Activated naive CD8-positive, alpha-beta T cell treated with anti-CD3 and anti-CD28 coated beads, Interleukin-2, amount 10 ng/mL, durations not matched to agents 7 days and 5 days (primary cell): ENCODE measurements around the gene USP2. TPM values are rescaled to one million over a fixed set of nuclear protein-coding genes. Genes with fewer than 3 reads are reported as not detected.

Experiments
- ATAC-seq: fragments of 150-1000 bp; cut with Tn5 transposase; one replicate; pipeline ENCODE4 v1.10.0; 2021; ENCODE audit warnings: low read depth, moderate library complexity
- POLR2A ChIA-PET: fragments of 350-600 bp; sonication (Branson Sonifier 250); formaldehyde crosslinking; loops from one replicate; lab custom pipeline; 2021; ENCODE audit warnings: antibody characterized with exemption; lab: Charles Lee
- DNase-seq: peaks from one replicate; pipeline ENCODE4 v3.0.0; 2021
- H3K27ac Mint-ChIP-seq: one replicate; pipeline ENCODE4 v1.8.0; 2022; ENCODE audit warnings: mild to moderate bottlenecking, mixed read lengths
- H3K27me3 Mint-ChIP-seq: one replicate; pipeline ENCODE4 v1.8.0; 2022; ENCODE audit warnings: mild to moderate bottlenecking, moderate library complexity, mixed read lengths
- H3K36me3 Mint-ChIP-seq: one replicate; pipeline ENCODE4 v1.8.0; 2021; ENCODE audit warnings: mild to moderate bottlenecking, mixed read lengths
- H3K4me1 Mint-ChIP-seq: one replicate; pipeline ENCODE4 v1.8.0; 2021; ENCODE audit warnings: mixed read lengths
- H3K4me3 Mint-ChIP-seq: one replicate; pipeline ENCODE4 v1.8.0; 2022; ENCODE audit warnings: mild to moderate bottlenecking, moderate library complexity, mixed read lengths
- H3K9me3 Mint-ChIP-seq: one replicate; pipeline ENCODE4 v1.8.0; 2021; ENCODE audit warnings: mixed read lengths
- total RNA-seq, 2 experiments: library from RNA; stranded (reverse); gene quantifications; one replicate each; pipeline ENCODE4 v1.2.3, GENCODE V29; 2021

Gene USP2
- total RNA-seq, 2 experiments from 2014 or later: 0.62 to 0.83 TPM

DNA sequence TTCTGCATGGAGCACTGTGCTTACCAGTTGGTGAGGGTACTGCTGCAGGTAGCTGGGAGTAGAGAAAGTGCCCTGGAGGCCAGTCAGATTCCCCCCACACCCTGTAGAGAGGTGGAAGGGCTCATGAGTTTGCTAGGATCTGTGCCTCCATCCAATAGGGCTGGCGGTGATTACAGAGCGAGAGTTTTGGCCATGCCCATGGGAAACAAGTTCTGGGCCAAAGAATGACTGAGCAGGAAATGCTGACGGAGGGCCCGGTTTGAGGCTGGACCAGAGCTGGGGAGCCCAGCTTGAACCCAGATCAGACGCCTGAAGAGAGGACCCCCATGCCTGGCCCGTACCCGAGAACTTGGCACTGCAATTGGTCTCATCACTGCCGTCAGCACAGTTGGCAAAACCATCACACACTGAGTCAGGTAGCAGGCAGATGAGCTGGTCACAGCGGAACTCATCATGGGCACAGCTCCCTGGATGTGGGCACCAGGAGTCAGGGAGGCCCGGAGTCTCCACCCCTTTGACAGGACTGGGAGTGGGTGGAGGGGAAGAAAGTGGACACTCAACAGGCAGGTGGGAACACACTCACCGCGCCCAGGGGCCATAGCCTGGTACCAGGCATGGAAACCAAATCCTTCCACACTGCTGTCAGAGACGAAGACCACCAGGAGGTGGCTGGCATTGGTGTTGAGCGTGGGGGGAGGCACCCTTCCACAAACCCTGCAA, 37.0 kb downstream of the USP2 start:
- Mint-ChIP-seq H3K9me3 (no peaks in the 10 kb centered on the region), H3K27me3 (peaks cover 25% of the 10 kb centered on the region), H3K4me3 (no peak overlapping the region), H3K36me3 (no peaks in the 10 kb centered on the region), H3K27ac (no peak overlapping the region), H3K4me1 (peaks cover 6% of the 10 kb centered on the region)
- ATAC-seq (no peak), DNase-seq (no peak)
- POLR2A ChIA-PET: no interaction called here

DNA sequence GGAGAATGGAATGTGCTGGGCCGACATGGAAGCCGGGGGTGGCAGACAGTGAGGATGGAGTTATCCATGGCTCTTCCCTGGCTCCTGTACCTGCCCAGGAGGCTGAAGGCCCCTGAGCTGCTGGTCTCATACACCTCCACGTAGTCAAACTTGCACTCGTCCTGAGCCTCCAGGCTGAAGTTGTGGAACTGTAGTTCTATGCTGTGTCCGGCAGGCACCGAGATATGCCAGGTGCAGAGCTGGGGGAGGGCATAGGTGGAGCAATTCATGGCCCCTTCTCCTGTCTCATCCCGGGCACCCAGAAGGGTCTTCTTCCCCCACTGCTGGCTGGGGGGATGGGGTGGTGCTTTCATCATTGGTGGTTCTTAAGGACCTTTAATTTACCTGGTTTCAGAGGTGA, 37.8 kb downstream of the USP2 start:
- Mint-ChIP-seq H3K4me1 (peaks cover 6% of the 10 kb centered on the region), H3K27me3 (peaks cover 31% of the 10 kb centered on the region), H3K4me3 (no peak overlapping the region), H3K36me3 (peaks cover 3% of the 10 kb centered on the region), H3K9me3 (no peaks in the 10 kb centered on the region), H3K27ac (no peak overlapping the region)
- ATAC-seq: no peak
- DNase-seq: no peak
- POLR2A ChIA-PET: no interaction called here

DNA sequence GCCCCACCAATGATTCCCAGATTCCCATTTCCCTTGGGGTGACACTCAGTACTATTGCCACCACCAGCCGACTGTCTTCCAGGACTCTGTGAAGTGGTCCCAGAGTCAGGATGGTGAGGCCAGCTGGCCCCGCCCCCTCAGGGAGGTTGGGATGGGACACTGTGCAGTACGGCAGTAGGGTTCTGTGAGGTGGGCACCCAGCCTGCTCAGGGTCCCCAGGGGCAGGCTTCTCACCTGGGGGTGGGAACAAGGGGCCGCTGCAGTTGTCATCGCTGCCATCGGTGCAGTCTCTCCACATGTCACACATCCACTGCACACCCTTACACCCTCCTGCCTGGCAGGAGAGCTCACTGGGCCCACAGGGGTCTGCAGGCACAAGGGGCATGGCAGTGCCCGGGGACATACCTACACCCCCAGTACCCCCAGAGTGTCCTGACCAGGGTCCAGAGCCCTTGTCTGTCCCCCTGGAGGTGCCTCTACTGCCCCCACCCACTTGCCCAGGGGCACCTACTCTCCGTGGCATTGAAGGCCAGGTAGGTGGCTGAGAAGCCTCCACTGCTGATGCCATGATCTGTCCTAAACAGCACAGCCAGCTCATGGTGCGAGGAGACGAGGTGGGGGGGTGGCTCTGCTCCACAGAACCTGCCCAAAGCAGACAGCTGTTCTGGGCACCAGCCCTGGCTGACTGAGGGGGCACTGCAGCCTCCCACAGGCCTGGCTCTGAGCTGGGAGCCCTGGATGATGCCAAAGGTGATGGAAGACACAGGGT, 38.9 kb downstream of the USP2 start:
- H3K27me3 Mint-ChIP-seq: peaks cover 33% of the 10 kb centered on the region
- H3K4me3 Mint-ChIP-seq: no peak overlapping the region
- peaks cover 3% of the 10 kb centered on the region for H3K36me3 Mint-ChIP-seq
- POLR2A ChIA-PET: no interaction called here
- ATAC-seq (no peak), DNase-seq (no peak)
- H3K9me3 Mint-ChIP-seq: no peaks in the 10 kb centered on the region
- H3K4me1 Mint-ChIP-seq: peaks cover 10% of the 10 kb centered on the region
- H3K27ac Mint-ChIP-seq: no peak overlapping the region

DNA sequence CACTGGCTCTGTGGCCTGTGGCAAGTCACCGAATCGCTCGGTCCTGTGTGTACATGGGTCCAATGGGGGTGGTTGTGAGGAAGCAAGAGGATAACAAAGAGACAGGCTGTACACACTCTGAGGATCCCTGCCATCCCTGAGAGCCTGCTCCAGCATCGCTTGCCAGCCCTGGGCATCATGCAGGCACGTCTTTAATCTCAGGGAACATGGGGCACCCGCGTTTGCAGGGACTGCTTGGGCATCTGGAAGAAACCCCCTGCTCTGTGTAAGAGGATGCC, 39.5 kb downstream of the USP2 start:
- Mint-ChIP-seq H3K9me3 (no peaks in the 10 kb centered on the region), H3K27ac (no peak overlapping the region), H3K36me3 (peaks cover 3% of the 10 kb centered on the region), H3K4me1 (peaks cover 12% of the 10 kb centered on the region), H3K27me3 (peaks cover 33% of the 10 kb centered on the region), H3K4me3 (no peak overlapping the region)
- DNase-seq (no peak), ATAC-seq (no peak)
- POLR2A ChIA-PET: no interaction called here

DNA sequence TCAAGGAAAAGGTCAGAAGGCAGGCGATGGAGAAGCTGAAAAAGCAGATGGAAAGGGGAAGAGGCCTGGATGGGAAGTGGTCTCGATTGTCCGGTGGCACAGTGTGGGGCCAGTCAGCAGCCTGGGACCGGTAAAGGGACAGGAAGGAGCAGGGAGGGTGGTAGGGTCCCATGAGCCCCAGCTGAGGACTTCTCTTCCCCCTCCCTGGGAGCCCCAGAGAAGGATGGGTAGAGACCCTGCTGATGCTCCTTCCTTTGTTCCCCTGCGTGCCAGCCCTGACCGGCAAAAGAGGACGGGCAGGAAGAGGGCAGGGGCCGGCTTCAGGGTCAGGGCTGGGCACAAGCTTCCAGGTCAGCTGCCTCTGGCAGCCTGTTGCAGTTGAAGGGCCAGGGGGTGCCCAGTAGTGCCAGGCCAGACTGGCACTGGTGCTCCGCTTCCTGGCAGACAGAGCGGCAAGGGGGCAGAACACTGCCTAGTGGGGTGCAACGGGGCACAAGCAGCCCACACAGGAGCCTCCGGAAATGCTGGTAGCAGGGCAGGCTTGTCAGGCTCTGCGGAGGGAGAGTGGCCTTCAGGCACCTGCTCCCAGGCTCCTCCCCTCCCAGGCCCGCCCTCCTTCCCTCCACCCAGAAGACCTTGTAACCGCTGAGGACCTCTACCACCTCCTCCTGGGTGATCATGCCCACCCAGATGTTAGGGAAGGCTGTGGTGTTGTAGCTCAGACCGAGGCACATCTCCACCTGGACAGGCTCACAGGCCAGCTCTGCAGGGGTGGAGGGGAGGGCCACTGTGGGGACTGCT, 40.1 kb downstream of the USP2 start:
- no peak overlapping the region for H3K27ac Mint-ChIP-seq

DNA sequence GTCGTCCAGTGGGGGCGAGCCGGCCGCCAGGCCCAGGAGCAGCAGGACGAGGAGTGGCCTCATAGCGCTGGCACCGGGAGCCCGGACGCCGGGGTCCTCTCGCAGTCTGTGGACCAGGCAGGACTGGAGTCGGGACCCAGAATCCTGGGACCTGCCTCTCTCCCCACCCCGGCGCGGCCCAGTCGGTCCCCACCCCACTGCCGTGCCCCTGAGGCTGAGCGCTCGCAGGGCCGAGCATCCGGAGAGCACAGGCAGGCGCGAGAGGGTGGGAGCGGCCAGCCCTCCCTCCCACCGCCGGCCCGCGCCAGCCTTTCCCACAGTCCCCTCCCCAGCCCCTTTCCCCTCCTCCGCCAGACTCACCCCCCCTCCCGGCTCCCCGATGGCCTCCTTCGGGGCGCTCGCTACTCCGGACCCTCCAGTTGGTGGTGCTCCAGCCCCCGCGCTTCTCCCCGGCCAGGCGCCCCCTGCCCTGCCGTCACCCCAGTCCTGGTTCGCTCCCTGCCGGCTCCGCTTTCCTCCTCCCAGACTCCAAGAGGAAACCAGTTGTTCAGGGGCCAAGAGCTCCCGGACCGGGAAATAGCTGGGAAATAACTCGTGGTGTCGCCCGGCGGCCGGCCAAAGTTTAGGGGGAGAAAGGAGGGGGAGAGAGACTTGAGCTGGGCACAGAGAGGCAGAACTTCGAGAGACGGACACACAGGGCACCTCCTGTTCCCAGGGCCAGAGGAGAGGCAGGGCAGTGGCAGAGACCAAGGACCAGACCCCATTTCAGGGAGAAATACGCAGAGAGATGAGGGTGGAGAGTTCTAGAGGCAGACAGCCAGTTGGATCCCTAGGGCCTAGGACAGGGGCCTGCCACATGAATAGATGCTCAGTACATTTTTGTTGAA, 40.9 kb downstream of the USP2 start, which contains the start of gene C1QTNF5:
TSS of gene C1QTNF5 (minus strand) at position 549 of the 887 bp plus-strand sequence. CDS start at position 63, 486 bp downstream.
- ATAC-seq: no peak
- DNase-seq: no peak
- no peak within 1 kb of the TSS for H3K27ac Mint-ChIP-seq
- POLR2A ChIA-PET: interaction anchor here (0.8 to 1.2 kb wide), 2 partner anchors 13 to 17 kb away, joined by 3 to 4 read pairs; no protein-coding TSS in a partner anchor
- peaks cover 9% of the 10 kb centered on the region for H3K36me3 Mint-ChIP-seq
- peak within 1 kb of the TSS; percentile 7 for H3K4me3 Mint-ChIP-seq
- H3K9me3 Mint-ChIP-seq: no peaks in the 10 kb centered on the region
- peaks cover 17% of the 10 kb centered on the region for H3K4me1 Mint-ChIP-seq
- peaks cover 31% of the 10 kb centered on the region for H3K27me3 Mint-ChIP-seq

More for the DNA sequence above, 40.1 kb downstream of the USP2 start:
- Mint-ChIP-seq H3K4me3 (peak overlapping the region; percentile 7), H3K9me3 (no peaks in the 10 kb centered on the region), H3K27me3 (peaks cover 31% of the 10 kb centered on the region), H3K4me1 (peaks cover 12% of the 10 kb centered on the region), H3K36me3 (peaks cover 4% of the 10 kb centered on the region)
- DNase-seq (no peak), ATAC-seq (no peak)
- POLR2A ChIA-PET: interaction anchor here (0.8 kb wide), 1 partner anchor 18 kb away, joined by 3 read pairs; no protein-coding TSS in a partner anchor

DNA sequence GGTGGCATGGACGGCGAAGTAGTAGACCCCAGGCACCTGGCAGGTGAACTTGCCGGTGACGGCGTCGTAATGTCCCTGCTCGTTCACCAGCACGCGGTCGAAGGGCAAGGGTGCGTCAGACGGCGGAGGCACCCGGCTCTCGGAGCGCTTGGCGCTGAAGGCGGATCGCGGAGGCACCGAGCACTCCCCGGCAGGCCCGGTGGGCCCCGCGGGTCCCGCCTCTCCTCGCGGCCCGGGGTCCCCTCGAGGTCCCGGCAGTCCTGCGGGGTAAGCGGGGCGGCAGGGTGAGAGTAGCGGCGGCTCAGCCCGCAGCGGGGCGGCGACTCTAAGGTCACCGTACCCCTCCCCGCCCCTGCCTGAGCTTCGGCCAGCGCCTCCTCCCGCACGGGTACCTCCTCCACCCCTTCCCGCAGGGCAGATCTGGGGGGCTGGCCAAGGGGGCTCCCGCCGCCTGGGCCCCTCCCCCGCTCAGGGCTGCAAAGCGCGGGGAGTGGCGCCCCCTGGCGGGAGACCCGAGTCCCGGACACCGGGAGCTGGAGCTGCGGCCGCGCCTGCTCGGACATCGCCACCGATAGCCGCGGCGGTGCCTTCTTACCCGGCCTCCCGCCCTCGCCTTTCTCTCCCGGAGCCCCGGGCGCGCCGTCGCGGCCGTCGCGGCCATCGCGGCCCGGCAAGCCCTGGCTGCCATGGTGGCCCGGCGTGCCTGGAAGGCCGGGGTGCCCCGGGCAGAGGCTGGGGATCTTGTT, 41.7 kb downstream of the USP2 start:
- DNase-seq: peak; percentile 73
- Mint-ChIP-seq H3K27ac (no peak overlapping the region), H3K4me3 (peak overlapping the region; percentile 45), H3K4me1 (peaks cover 21% of the 10 kb centered on the region), H3K36me3 (peaks cover 9% of the 10 kb centered on the region), H3K9me3 (no peaks in the 10 kb centered on the region), H3K27me3 (peaks cover 31% of the 10 kb centered on the region)
- POLR2A ChIA-PET: interaction anchor here (0.5 to 1.5 kb wide), 3 partner anchors 11 to 33 kb away, joined by 3 to 4 read pairs (median 4); no protein-coding TSS in a partner anchor
- ATAC-seq: peak; percentile 24

DNA sequence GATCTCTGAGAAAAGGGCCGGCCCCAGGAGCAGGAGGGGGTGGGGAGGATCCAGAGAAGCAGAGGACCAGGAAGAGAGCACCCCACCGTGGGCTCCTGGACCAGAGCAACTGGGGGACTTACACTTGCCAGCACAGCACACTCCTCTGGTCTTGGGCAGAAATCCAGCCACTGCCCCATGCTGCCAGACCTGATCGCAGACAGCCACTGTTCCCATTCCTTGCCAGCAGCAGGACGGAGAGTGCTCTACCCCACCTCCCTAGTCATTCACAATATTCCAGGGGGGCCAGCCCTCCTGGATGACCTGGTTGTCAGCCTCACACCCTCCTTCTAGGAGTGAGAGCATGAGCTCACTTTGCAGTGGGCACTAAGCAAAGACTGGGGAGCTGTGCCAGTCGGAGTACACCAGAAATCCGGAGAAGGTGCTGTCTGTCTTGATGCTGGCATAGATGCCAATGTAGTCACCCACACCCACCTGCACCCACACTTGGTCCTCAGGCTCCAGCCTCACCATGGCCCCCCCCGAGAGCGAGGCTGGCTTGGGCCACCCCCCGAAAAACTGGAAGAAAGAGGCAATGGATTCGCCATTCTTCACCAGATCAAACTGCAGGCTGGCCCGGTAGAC, 42.4 kb downstream of the USP2 start:
- Mint-ChIP-seq H3K27ac (no peak overlapping the region), H3K4me3 (peak overlapping the region; percentile 45), H3K4me1 (peaks cover 21% of the 10 kb centered on the region), H3K27me3 (peaks cover 31% of the 10 kb centered on the region), H3K36me3 (peaks cover 9% of the 10 kb centered on the region), H3K9me3 (no peaks in the 10 kb centered on the region)
- ATAC-seq (no peak), DNase-seq (no peak)
- POLR2A ChIA-PET: interaction anchor here (0.5 to 1.9 kb wide), 6 partner anchors 11 to 244 kb away, joined by 3 to 8 read pairs (median 4); a partner anchor contains a TSS

DNA sequence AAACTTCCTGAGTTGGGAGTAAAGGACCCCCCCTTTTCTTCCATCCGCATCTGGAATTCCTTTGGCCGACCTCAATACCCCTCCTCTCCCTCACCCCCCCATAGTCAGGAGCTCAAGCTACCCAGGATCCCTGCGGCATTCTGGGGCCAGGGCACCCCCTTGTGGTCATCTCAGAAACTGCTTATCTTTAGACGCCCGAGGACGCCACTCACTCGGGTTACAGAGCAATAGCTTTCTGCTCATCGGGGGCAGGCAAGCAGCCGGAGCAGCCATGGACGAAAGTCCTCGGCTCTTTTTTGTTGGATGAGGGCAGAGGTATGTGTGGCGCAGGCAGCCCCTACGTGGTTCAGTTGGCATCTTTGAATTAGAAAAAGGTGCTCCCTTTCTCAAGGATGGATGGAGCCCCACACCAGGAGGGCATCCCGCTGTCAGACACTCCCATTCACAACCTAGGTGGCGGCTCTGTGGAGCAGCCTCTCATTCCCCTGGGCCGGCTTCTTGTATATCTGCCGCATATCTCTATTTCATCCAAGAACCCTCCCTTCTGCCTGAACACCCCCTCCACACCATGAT, 43.1 kb downstream of the USP2 start:
- peak; percentile 73 for DNase-seq
- Mint-ChIP-seq H3K4me1 (peaks cover 24% of the 10 kb centered on the region), H3K4me3 (no peak overlapping the region), H3K27me3 (peaks cover 31% of the 10 kb centered on the region), H3K27ac (no peak overlapping the region), H3K9me3 (no peaks in the 10 kb centered on the region), H3K36me3 (peaks cover 9% of the 10 kb centered on the region)
- peak; percentile 23 for ATAC-seq
- POLR2A ChIA-PET: interaction anchor here (0.5 to 1.9 kb wide), 8 partner anchors 11 to 915 kb away, joined by 3 to 8 read pairs (median 4); a partner anchor contains a TSS

DNA sequence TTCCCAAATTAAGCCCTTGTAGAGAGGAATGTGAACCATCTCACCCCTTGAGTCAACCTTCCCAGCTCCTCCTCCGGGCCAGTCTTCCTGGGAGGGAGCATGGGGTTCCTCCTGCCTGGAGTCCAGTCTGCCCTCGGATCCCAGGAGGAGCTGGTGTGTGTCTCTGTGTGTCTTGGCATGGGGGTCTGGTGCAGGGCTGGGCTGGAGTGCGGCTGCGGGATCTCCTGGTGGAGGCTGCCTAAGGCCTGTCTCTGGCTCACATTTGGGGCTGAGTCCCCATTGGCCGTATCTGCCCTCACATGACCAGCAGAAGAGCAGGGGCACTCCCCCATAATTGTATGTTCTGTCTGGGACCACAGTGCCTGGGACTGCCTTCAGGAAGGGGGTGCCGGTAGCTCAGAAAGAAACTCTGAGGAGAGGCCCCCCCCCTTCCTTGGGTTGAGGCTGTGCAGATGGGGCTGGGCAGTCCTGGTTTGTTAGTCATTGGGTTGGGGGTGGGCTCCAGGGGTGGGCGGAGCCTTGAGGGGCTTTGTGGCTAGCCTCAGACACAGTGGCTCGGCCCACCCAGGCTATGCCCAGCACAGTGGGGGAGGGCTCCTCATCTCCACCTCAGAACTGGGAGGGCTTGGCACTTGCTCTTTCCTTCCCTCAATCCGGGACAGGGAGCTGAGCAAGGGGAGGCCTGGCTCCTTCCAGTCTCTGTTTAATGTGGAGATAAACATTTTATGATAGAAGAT, 43.7 kb downstream of the USP2 start:
- Mint-ChIP-seq H3K9me3 (no peaks in the 10 kb centered on the region), H3K27ac (no peak overlapping the region), H3K4me3 (no peak overlapping the region), H3K27me3 (peaks cover 28% of the 10 kb centered on the region), H3K36me3 (peaks cover 9% of the 10 kb centered on the region), H3K4me1 (peaks cover 30% of the 10 kb centered on the region)
- DNase-seq (no peak), ATAC-seq (no peak)
- POLR2A ChIA-PET: interaction anchor here (0.5 to 1.9 kb wide), 7 partner anchors 11 to 914 kb away, joined by 3 to 8 read pairs (median 4); a partner anchor contains a TSS
